Neuronal stem cell (in vitro differentiated cells): Measurements from ENCODE around the gene MAP1B.

ENCODE experiments used
- DNase-seq: peaks from one replicate; pipeline ENCODE4 v3.0.0-alpha.2; 2013; ENCODE audit warnings: low spot score
- H2AFZ ChIP-seq: one replicate; pipeline ENCODE4 v1.6.1; 2013; ENCODE audit warnings: mild to moderate bottlenecking, low read length, inconsistent platforms
- H2AK5ac ChIP-seq: 2 replicates; pipeline ENCODE4 v1.6.1; 2013; ENCODE audit warnings: low read depth, mild to moderate bottlenecking, inconsistent platforms, low read length, moderate library complexity, mixed read lengths
- H2BK120ac ChIP-seq: 2 replicates; pipeline ENCODE4 v1.6.1; 2013; ENCODE audit warnings: low read depth, mild to moderate bottlenecking, inconsistent platforms, low read length, moderate library complexity, mixed read lengths
- H2BK12ac ChIP-seq: one replicate; pipeline ENCODE4 v1.6.1; 2013; ENCODE audit warnings: low read length, inconsistent platforms
- H2BK15ac ChIP-seq: 2 replicates; pipeline ENCODE4 v1.6.1; 2013; ENCODE audit warnings: mild to moderate bottlenecking, low read length, inconsistent platforms, mixed read lengths
- H2BK5ac ChIP-seq: one replicate; pipeline ENCODE4 v1.6.1; 2013; ENCODE audit warnings: inconsistent platforms, mild to moderate bottlenecking, low read length, moderate library complexity
- H3K14ac ChIP-seq: one replicate; pipeline ENCODE4 v1.6.1; 2013; ENCODE audit warnings: low read length, inconsistent platforms
- H3K18ac ChIP-seq: 2 replicates; pipeline ENCODE4 v1.6.1; 2013; ENCODE audit warnings: low read length, inconsistent platforms
- H3K23ac ChIP-seq: 2 replicates; pipeline ENCODE4 v1.6.1; 2013; ENCODE audit warnings: low read depth, mild to moderate bottlenecking, mixed read lengths, low read length, inconsistent platforms; ENCODE audit not compliant: poor library complexity
- H3K27ac ChIP-seq: replicated peaks from 3 replicates; pipeline ENCODE4 v1.5.1; 2013; ENCODE audit warnings: low read length, inconsistent platforms
- H3K27me3 ChIP-seq, 3 experiments: 2 replicates each; pipeline ENCODE4 v1.6.1; 2013; ENCODE audit warnings: low read length in 3 of 3, mild to moderate bottlenecking in 2 of 3, inconsistent platforms in 1 of 3, low read depth in 1 of 3, mixed read lengths in 1 of 3, moderate library complexity in 1 of 3; ENCODE audit not compliant: control insufficient read depth in 3 of 3, insufficient read depth in 3 of 3
- H3K36me3 ChIP-seq, 2 donors: replicated peaks in 1 of 2; 2 replicates each; pipeline ENCODE4 v1.6.1; 2013; ENCODE audit warnings: low read length in 2 of 2; ENCODE audit not compliant: control insufficient read depth in 2 of 2, insufficient read depth in 2 of 2
- H3K4ac ChIP-seq: 2 replicates; pipeline ENCODE4 v1.6.1; 2013; ENCODE audit warnings: inconsistent platforms, mild to moderate bottlenecking, low read length, moderate library complexity
- H3K4me1 ChIP-seq, 2 donors: 1 replicate in 1 of 2; 2 replicates in 1 of 2; pipeline ENCODE4 v1.6.1; 2013; ENCODE audit warnings: low read length in 2 of 2, low read depth in 1 of 2; ENCODE audit not compliant: control insufficient read depth in 2 of 2, insufficient read depth in 1 of 2
- H3K4me2 ChIP-seq: one replicate; pipeline ENCODE4 v1.6.1; 2013; ENCODE audit warnings: mild to moderate bottlenecking, low read length, inconsistent platforms; ENCODE audit not compliant: insufficient read depth, poor library complexity, severe bottlenecking
- H3K4me3 ChIP-seq, 2 donors: 2 replicates each; pipeline ENCODE4 v1.5.1; 2013; ENCODE audit warnings: low read length in 2 of 2, mild to moderate bottlenecking in 2 of 2, inconsistent platforms in 1 of 2, moderate library complexity in 1 of 2
- H3K79me1 ChIP-seq: one replicate; pipeline ENCODE4 v1.6.1; 2013; ENCODE audit warnings: low read depth, mild to moderate bottlenecking, inconsistent platforms, low read length, moderate library complexity
- H3K9ac ChIP-seq: one replicate; pipeline ENCODE4 v1.6.1; 2013; ENCODE audit warnings: mild to moderate bottlenecking, low read depth, low read length, inconsistent platforms; ENCODE audit not compliant: poor library complexity
- H3K9me3 ChIP-seq, 2 donors: replicated peaks in 1 of 2; 2 replicates each; pipeline versions ENCODE3 to v1.6.1; 2013; ENCODE audit warnings: low read length in 2 of 2, mild to moderate bottlenecking in 2 of 2, inconsistent platforms in 1 of 2, low read depth in 1 of 2, mixed read lengths in 1 of 2, moderate library complexity in 1 of 2; ENCODE audit not compliant: control insufficient read depth in 2 of 2, insufficient read depth in 1 of 2
- H4K8ac ChIP-seq: one replicate; pipeline ENCODE4 v1.6.1; 2013; ENCODE audit warnings: low read depth, mild to moderate bottlenecking, inconsistent platforms, low read length, moderate library complexity
- H4K91ac ChIP-seq: one replicate; pipeline ENCODE4 v1.6.1; 2013; ENCODE audit warnings: low read length, low read depth, mild to moderate bottlenecking, inconsistent platforms; ENCODE audit not compliant: poor library complexity
- WGBS, 2 donors: extraction: QIAGEN DNeasy Blood & Tissue Kit; methylation state at CpG; one replicate each; pipeline ENCODE4 v1.1.7; 2013; ENCODE audit warnings: missing lambda C conversion rate in 2 of 2, mixed read lengths in 1 of 2; ENCODE audit not compliant: insufficient read length in 2 of 2, insufficient replicate concordance in 1 of 2; ENCODE audit errors: extremely low coverage in 2 of 2; 5-methylcytosine and 5-hydroxymethylcytosine counted together

MAP1B gene

DNA sequence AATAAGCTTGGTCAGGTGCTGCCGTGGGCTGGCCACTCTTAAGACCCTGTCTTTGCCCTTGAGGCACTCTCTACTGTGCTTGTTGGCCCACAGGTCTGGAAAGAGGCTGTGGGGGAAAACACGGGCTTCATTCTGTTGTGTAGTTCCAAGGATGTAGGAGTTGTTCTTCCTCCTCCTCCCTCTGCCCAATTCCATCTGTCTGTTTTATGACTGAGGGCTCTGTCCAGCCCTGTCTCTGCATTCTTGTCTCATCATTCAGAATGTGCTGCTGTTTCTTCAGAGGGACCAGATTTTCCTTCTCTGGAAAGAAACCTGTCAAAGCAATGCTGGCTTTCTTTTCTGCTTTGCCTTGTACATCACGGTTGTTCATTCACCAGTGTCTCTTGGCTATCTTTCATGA, 84.1 kb downstream of the MAP1B start:
- H3K4me3 ChIP-seq: no peak overlapping the region
- no peak for DNase-seq
- H2BK120ac ChIP-seq: no peak overlapping the region
- H4K8ac ChIP-seq: no peak overlapping the region
- H3K23ac ChIP-seq: no peak overlapping the region
- no peak overlapping the region for H2BK15ac ChIP-seq
- H3K9me3 ChIP-seq: peaks cover 2 to 27% of the 10 kb centered on the region in 2 donors
- no CpG with 5 or more reads among the region's 3 CpGs for whole genome bisulfite sequencing, 2 donors
- no peak overlapping the region for H2BK5ac ChIP-seq
- no peak overlapping the region for H2BK12ac ChIP-seq
- no peaks in the 10 kb centered on the region for H3K4me1 ChIP-seq
- no peak overlapping the region for H3K18ac ChIP-seq
- H2AK5ac ChIP-seq: no peak overlapping the region
- peaks cover 45 to 100% of the 10 kb centered on the region in 2 donors for H3K36me3 ChIP-seq
- H2AFZ ChIP-seq: no peak overlapping the region
- no peak overlapping the region for H3K14ac ChIP-seq
- peaks cover 1% of the 10 kb centered on the region for H3K79me1 ChIP-seq
- no peaks in the 10 kb centered on the region for H3K27me3 ChIP-seq
- H3K27ac ChIP-seq: no peak overlapping the region
- H4K91ac ChIP-seq: no peak overlapping the region
- H3K4me2 ChIP-seq: no peak overlapping the region
- no peak overlapping the region for H3K4ac ChIP-seq
- H3K9ac ChIP-seq: no peak overlapping the region

DNA sequence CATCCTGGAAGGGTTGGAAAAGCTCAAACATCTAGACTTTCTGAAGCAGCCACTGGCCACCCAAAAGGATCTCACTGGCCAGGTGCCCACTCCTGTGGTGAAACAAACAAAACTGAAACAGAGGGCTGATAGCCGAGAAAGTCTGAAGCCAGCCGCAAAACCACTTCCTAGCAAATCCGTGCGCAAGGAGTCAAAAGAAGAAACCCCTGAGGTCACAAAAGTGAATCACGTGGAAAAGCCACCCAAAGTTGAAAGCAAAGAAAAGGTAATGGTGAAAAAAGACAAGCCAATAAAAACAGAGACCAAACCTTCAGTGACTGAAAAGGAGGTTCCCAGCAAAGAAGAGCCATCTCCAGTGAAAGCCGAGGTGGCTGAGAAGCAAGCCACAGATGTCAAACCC, 87.6 kb downstream of the MAP1B start:
- H3K9ac ChIP-seq: no peak overlapping the region
- H2AK5ac ChIP-seq: no peak overlapping the region
- no peak for DNase-seq

DNA sequence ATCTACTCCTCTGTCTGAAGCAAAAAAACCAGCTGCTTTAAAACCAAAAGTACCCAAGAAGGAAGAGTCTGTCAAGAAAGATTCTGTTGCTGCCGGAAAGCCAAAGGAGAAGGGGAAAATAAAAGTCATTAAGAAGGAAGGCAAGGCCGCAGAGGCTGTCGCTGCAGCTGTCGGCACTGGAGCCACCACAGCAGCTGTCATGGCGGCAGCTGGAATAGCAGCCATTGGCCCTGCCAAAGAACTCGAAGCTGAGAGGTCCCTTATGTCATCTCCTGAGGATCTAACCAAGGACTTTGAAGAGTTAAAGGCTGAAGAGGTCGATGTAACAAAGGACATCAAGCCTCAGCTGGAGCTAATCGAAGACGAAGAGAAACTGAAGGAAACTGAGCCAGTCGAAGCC, 88.3 kb downstream of the MAP1B start:
- H3K4me2 ChIP-seq: no peak overlapping the region
- no CpG with 5 or more reads among the region's 10 CpGs for WGBS, 2 donors

More for the DNA sequence above, 87.6 kb downstream of the MAP1B start:
- Histone ChIP-seq H3K36me3 (peaks cover 64 to 100% of the 10 kb centered on the region in 2 donors), H3K23ac (no peak overlapping the region), H2BK15ac (no peak overlapping the region), H2AFZ (no peak overlapping the region), H3K4me3 (no peak overlapping the region), H2BK5ac (no peak overlapping the region), H3K4me1 (no peaks in the 10 kb centered on the region), H3K27ac (no peak overlapping the region), H3K4me2 (no peak overlapping the region), H3K27me3 (no peaks in the 10 kb centered on the region), H3K79me1 (peaks cover 2% of the 10 kb centered on the region), H3K9me3 (peaks cover 11 to 47% of the 10 kb centered on the region in 2 donors), H3K4ac (no peak overlapping the region), H4K8ac (no peak overlapping the region), H3K14ac (no peak overlapping the region), H2BK12ac (no peak overlapping the region), H3K18ac (no peak overlapping the region), H2BK120ac (no peak overlapping the region), H4K91ac (no peak overlapping the region)
- no CpG with 5 or more reads among the region's 6 CpGs for WGBS, 2 donors

DNA sequence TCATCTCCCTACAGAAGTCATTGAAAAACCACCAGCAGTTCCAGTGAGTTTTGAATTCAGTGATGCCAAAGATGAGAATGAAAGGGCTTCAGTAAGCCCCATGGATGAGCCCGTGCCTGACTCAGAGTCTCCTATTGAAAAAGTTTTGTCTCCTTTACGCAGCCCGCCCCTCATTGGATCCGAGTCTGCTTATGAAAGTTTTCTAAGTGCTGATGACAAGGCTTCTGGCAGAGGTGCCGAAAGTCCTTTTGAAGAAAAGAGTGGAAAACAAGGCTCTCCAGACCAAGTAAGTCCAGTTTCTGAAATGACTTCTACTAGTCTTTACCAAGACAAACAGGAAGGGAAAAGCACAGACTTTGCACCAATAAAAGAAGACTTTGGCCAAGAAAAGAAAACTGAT, 90.1 kb downstream of the MAP1B start:
- no peaks in the 10 kb centered on the region for H3K4me1 ChIP-seq
- H2AFZ ChIP-seq: no peak overlapping the region
- H3K4ac ChIP-seq: no peak overlapping the region
- no peak overlapping the region for H4K8ac ChIP-seq
- H2AK5ac ChIP-seq: no peak overlapping the region
- WGBS, 2 donors: no CpG with 5 or more reads among the region's 5 CpGs
- no peak overlapping the region for H2BK12ac ChIP-seq
- H3K27ac ChIP-seq: no peak overlapping the region
- H3K23ac ChIP-seq: no peak overlapping the region
- no peak overlapping the region for H4K91ac ChIP-seq
- H3K4me3 ChIP-seq: no peak overlapping the region
- peaks cover 74 to 100% of the 10 kb centered on the region in 2 donors for H3K36me3 ChIP-seq
- DNase-seq: no peak
- H3K4me2 ChIP-seq: no peak overlapping the region
- no peak overlapping the region for H3K9ac ChIP-seq
- no peaks in the 10 kb centered on the region for H3K27me3 ChIP-seq
- no peak overlapping the region for H3K14ac ChIP-seq
- peaks cover 11 to 47% of the 10 kb centered on the region in 2 donors for H3K9me3 ChIP-seq
- H3K18ac ChIP-seq: no peak overlapping the region
- H2BK120ac ChIP-seq: no peak overlapping the region
- H3K79me1 ChIP-seq: peaks cover 2% of the 10 kb centered on the region
- no peak overlapping the region for H2BK5ac ChIP-seq
- H2BK15ac ChIP-seq: no peak overlapping the region

More for the DNA sequence above, 88.3 kb downstream of the MAP1B start:
- no peak overlapping the region for H3K27ac ChIP-seq
- no peaks in the 10 kb centered on the region for H3K27me3 ChIP-seq
- no peak overlapping the region for H3K9ac ChIP-seq
- H2BK5ac ChIP-seq: no peak overlapping the region
- H3K4me1 ChIP-seq: no peaks in the 10 kb centered on the region
- peaks cover 11 to 47% of the 10 kb centered on the region in 2 donors for H3K9me3 ChIP-seq
- H2AK5ac ChIP-seq: no peak overlapping the region
- H4K91ac ChIP-seq: no peak overlapping the region
- H2BK12ac ChIP-seq: no peak overlapping the region
- H3K4me3 ChIP-seq: no peak overlapping the region
- H3K79me1 ChIP-seq: peaks cover 2% of the 10 kb centered on the region
- no peak overlapping the region for H2AFZ ChIP-seq
- no peak overlapping the region for H4K8ac ChIP-seq
- no peak for DNase-seq
- no peak overlapping the region for H2BK120ac ChIP-seq
- H3K18ac ChIP-seq: no peak overlapping the region
- H3K23ac ChIP-seq: no peak overlapping the region
- no peak overlapping the region for H3K4ac ChIP-seq
- peaks cover 69 to 100% of the 10 kb centered on the region in 2 donors for H3K36me3 ChIP-seq
- no peak overlapping the region for H3K14ac ChIP-seq
- H2BK15ac ChIP-seq: no peak overlapping the region
